Activated naive CD8-positive, alpha-beta T cell (primary cell): ENCODE data around the gene CELF4.

Source experiments
- H3K27ac Mint-ChIP-seq: one replicate; pipeline ENCODE4 v1.8.0; 2021; ENCODE audit warnings: mixed read lengths
- H3K27me3 Mint-ChIP-seq: one replicate; pipeline ENCODE4 v1.8.0; 2021; ENCODE audit warnings: mixed read lengths
- H3K36me3 Mint-ChIP-seq: one replicate; pipeline ENCODE4 v1.8.0; 2021; ENCODE audit warnings: mixed read lengths
- H3K4me1 Mint-ChIP-seq: one replicate; pipeline ENCODE4 v1.8.0; 2021; ENCODE audit warnings: low read depth, mixed read lengths
- H3K4me3 Mint-ChIP-seq: one replicate; pipeline ENCODE4 v1.8.0; 2021; ENCODE audit warnings: mild to moderate bottlenecking, mixed read lengths
- H3K9me3 Mint-ChIP-seq: one replicate; pipeline ENCODE4 v1.8.0; 2021; ENCODE audit warnings: low read depth, mixed read lengths

The CELF4 gene

GRCh38 chr18:37343542-37343851 is 222.1 kb downstream of the CELF4 start:
- Mint-ChIP-seq H3K9me3 (no peaks in the 10 kb centered on the region), H3K27me3 (no peaks in the 10 kb centered on the region), H3K27ac (no peak overlapping the region), H3K36me3 (no peaks in the 10 kb centered on the region), H3K4me1 (peaks cover 4% of the 10 kb centered on the region), H3K4me3 (no peak overlapping the region)

DNA sequence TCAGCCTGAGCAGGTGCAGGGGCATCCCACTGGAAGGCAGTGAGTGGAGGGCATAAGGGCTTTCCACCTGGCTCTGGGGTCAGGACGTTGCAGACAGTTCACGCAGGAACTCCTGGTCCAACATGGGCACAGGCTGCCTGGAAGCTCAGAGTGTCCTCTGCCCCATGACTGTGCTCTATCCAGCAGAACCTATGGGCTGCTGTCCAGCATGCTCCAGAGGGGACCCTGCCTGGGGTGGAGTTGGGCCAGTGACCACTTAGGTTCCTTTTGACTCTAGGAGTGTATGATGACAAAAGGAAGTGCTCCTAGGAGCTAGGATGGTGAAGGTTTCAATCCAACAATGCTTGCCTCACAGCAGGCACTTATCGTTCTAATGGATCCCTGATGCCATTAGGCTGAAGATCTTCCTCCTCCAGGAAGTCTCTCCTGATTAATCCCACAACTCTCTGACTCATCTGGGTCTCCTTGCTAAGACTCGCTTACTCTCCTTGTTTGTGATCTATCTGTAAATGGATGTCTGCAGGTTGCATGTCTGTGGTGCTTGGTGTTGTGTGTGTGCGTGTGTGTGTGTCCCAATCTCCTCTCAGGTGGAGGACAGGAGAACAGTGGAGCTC is 224.0 kb downstream of the CELF4 start:
- Mint-ChIP-seq H3K4me1 (peaks cover 4% of the 10 kb centered on the region), H3K4me3 (no peak overlapping the region), H3K9me3 (no peaks in the 10 kb centered on the region), H3K27ac (no peak overlapping the region), H3K27me3 (no peaks in the 10 kb centered on the region), H3K36me3 (no peaks in the 10 kb centered on the region)

DNA sequence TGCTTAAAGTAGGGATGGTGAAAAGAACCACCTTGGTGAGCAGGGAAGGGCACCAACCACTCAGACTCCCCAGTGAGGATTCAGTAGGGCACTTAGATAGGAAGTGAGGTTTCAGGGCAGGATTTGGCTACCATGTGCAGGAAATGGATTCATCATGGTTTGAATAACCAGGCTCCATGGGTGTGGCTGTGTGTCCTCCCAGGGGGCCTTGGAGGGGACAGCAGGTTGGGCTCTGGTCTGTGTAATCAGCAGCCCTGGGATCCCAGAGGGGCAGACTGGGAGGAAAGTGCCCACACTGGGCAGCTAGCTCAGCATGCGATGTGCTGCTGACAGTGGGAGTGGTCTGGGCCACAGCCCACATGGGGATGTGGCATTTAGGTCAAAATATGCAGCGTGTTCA is 224.6 kb downstream of the CELF4 start:
- H3K4me1 Mint-ChIP-seq = peaks cover 4% of the 10 kb centered on the region
- H3K4me3 Mint-ChIP-seq = no peak overlapping the region
- H3K36me3 Mint-ChIP-seq = no peaks in the 10 kb centered on the region
- no peak overlapping the region for H3K27ac Mint-ChIP-seq
- H3K9me3 Mint-ChIP-seq = no peaks in the 10 kb centered on the region
- H3K27me3 Mint-ChIP-seq = no peaks in the 10 kb centered on the region

GRCh38 chr18:37339701-37340215 is 225.8 kb downstream of the CELF4 start:
- Mint-ChIP-seq H3K27me3 (no peaks in the 10 kb centered on the region), H3K27ac (no peak overlapping the region), H3K36me3 (no peaks in the 10 kb centered on the region), H3K4me3 (no peak overlapping the region), H3K9me3 (no peaks in the 10 kb centered on the region), H3K4me1 (peaks cover 4% of the 10 kb centered on the region)

DNA sequence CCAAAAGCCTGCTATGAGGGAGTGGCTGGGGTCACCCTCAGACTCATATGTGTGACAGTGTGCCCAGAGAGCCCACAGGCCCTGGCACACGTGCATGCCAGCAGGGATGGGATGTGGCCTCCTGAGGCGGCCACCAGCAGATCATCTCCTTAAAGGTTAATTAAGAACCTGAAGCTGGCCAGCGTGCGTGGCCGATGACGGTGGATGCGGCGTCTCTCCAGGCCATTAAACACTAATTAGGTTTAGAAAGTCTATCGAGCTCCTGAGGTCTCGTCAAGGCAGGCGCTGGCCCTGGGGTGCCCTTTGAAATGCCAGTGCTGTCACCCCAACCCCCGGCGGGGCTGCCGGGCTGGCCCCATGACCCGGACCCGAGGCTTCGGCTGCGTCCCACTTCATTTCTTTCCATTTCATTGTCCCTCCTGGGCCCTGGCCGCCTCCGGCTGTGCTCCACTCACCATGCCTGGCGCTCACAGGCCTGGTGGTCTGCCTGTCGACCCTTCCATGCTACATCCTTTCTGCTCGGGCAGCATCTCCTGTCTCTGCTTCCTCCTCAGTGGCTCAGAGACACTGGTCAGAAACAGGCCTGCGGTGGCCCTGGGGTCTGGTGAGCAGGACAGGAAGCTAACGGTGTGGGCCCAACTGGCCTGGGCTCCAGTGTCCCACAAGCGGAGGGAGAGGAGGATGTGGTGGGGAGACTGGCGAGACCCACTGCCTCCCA is 228.9 kb downstream of the CELF4 start:
- Mint-ChIP-seq H3K9me3 (no peaks in the 10 kb centered on the region), H3K4me3 (no peak overlapping the region), H3K27ac (no peak overlapping the region), H3K27me3 (no peaks in the 10 kb centered on the region), H3K4me1 (no peaks in the 10 kb centered on the region), H3K36me3 (no peaks in the 10 kb centered on the region)

DNA sequence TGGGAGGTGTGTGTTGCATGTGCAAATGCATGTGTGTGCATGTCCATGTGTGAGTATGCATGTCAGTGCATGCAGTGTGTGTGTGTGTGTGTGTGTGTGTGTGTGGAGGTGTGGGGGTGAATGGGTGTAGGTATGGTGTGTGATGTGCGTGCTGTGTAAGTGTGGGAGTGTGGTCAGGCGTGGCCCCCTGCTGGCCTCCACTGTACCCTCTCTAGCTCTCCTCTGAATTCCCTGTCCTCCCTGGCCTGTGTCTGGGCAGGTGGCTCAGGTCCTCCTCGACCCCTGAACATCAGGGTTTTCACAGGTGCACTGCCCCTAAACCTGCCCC is 230.2 kb downstream of the CELF4 start:
- Mint-ChIP-seq H3K4me1 (no peaks in the 10 kb centered on the region), H3K36me3 (no peaks in the 10 kb centered on the region), H3K27ac (no peak overlapping the region), H3K9me3 (no peaks in the 10 kb centered on the region), H3K4me3 (no peak overlapping the region), H3K27me3 (no peaks in the 10 kb centered on the region)

DNA sequence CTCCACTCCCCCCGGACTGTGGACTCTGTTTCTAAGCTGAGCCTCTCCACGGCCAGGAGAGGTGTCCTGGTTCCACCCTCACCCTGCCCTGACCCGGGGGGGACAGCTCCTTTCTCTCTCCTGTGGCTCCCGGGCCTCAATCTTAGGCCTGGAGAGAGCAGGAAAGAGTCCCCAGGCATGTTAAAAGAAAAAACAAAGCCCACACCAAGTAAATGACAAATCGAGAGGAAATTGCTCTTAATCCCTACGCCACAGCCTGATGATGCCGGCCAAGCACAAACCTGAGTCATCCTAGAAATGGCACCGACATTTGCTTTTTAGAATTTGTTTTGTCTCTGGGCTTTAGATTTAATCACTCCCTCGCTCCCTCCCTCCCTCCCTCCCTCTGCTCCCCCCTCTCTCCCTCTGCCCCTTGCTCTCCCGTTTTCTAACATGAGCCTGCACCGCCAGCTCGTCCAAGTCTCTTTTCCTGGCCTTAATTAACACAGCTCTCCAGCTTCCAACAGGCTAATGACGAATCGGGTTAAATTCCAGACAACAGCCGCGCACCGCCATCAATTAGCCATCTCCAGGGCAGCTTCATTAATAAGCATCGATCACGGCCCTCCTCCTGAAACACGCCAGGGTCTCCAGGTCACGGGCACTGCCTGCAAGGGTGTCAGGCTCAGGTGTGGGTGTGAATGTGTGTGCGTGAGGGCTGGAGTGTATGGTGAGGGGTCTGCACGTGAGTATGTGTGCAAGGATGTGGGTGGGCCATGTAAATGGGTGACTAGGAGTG is 230.8 kb downstream of the CELF4 start:
- H3K4me3 Mint-ChIP-seq = no peak overlapping the region
- no peaks in the 10 kb centered on the region for H3K36me3 Mint-ChIP-seq
- no peaks in the 10 kb centered on the region for H3K27me3 Mint-ChIP-seq
- no peak overlapping the region for H3K27ac Mint-ChIP-seq
- H3K4me1 Mint-ChIP-seq = no peaks in the 10 kb centered on the region
- no peaks in the 10 kb centered on the region for H3K9me3 Mint-ChIP-seq

DNA sequence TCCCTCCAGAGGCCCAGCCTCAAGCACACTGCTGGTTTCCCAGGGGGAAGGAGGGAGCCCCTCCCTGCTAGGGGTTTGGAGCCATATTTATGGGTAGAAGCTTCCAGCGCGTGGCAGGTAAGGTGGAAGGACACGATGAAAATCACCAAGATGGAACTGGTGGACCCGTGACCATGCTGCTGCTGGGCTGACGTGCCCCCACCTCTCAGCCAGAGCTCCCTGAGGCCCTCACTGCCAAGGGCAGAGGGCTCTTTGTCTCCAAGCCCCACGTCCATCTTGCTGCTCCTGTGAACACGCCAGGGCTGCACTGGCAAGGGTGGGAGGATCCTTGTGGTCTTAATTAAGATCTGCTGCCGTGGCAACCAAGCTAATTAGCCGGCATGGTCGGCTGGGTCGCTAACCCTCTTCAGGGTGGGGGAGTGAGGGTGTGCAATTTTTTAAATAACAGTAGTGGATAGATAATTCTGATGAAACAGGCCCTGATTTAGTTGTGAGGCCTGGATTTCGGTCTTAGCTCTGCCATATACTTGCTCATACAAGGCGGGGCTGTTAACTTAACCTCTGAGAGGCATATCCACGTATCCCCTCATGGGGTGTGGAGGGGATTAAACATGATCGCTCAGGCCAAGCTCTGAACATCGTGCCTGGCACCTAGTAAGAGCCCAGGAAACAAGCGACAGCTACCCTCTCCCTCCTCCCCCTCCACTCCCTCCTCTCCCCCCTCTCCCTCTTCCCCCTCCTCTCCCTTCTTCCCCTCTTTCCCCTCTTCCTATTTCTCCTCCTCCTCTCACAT is 232.8 kb downstream of the CELF4 start:
- H3K27me3 Mint-ChIP-seq = no peaks in the 10 kb centered on the region
- H3K4me1 Mint-ChIP-seq = no peaks in the 10 kb centered on the region
- no peak overlapping the region for H3K27ac Mint-ChIP-seq
- no peaks in the 10 kb centered on the region for H3K36me3 Mint-ChIP-seq
- no peaks in the 10 kb centered on the region for H3K9me3 Mint-ChIP-seq
- no peak overlapping the region for H3K4me3 Mint-ChIP-seq

GRCh38 chr18:37332219-37332618 is 233.4 kb downstream of the CELF4 start:
- Mint-ChIP-seq H3K36me3 (no peaks in the 10 kb centered on the region), H3K4me3 (no peak overlapping the region), H3K4me1 (no peaks in the 10 kb centered on the region), H3K9me3 (no peaks in the 10 kb centered on the region), H3K27ac (no peak overlapping the region), H3K27me3 (no peaks in the 10 kb centered on the region)

DNA sequence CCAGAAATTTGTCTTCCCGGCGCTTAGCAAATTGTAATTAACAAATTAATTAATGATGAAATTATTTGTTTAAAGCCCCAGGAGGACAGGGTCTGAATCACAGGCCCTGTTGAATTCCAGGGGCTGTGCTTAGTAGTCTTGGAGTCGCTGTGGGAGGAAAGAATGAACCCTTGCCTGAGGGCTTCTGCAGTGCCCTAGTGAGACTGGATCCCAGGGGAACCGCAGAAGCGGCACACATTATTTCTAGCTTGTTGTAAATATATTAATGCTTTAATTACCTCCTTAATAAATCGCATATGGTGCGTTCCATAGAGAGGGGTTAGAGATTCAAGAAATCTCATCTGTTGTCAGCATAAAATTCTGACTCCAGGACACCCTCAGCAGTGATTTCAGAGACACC is 235.4 kb downstream of the CELF4 start:
- no peaks in the 10 kb centered on the region for H3K36me3 Mint-ChIP-seq
- H3K27ac Mint-ChIP-seq = no peak overlapping the region
- no peaks in the 10 kb centered on the region for H3K9me3 Mint-ChIP-seq
- no peaks in the 10 kb centered on the region for H3K27me3 Mint-ChIP-seq
- no peaks in the 10 kb centered on the region for H3K4me1 Mint-ChIP-seq
- H3K4me3 Mint-ChIP-seq = no peak overlapping the region

GRCh38 chr18:37328946-37329719 is 236.5 kb downstream of the CELF4 start:
- H3K27ac Mint-ChIP-seq = no peak overlapping the region
- H3K4me1 Mint-ChIP-seq = no peaks in the 10 kb centered on the region
- no peaks in the 10 kb centered on the region for H3K9me3 Mint-ChIP-seq
- no peaks in the 10 kb centered on the region for H3K36me3 Mint-ChIP-seq
- no peaks in the 10 kb centered on the region for H3K27me3 Mint-ChIP-seq
- no peak overlapping the region for H3K4me3 Mint-ChIP-seq

- no peak overlapping the region for H3K4me3 Mint-ChIP-seq
- H3K4me1 Mint-ChIP-seq = no peaks in the 10 kb centered on the region
- no peaks in the 10 kb centered on the region for H3K27me3 Mint-ChIP-seq
- no peaks in the 10 kb centered on the region for H3K9me3 Mint-ChIP-seq
- H3K36me3 Mint-ChIP-seq = no peaks in the 10 kb centered on the region
- no peak overlapping the region for H3K27ac Mint-ChIP-seq
These were observed 238.5 kb downstream of the CELF4 start for GRCh38 chr18:37327063-37327577.

DNA sequence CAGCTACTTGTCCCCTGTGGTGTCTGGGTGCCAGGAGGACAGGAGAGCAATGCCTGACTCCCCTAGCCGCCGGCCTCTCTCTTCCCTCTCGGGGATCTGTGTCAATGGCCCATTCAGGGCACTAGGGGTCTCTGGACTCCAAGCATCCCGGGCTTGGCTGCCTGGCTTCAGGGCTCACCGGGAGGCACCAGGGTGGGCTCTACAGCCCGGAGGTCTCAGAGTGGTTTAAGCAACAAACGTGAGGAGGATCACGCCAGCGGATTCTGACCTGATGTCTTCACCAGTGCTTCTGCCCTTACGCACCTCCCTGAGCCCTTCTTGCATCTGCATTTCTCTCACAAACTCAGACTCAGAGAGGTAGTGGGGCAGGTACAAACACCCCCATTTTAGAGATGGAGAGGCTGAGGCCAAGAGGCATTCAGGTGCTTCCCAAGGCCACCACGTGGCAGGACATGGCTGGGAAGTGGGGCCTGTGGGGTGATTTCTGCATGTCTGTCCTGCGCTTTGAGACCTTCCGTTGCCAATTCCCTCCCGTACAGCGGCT is 243.0 kb downstream of the CELF4 start:
- Mint-ChIP-seq H3K27me3 (no peaks in the 10 kb centered on the region), H3K4me3 (no peak overlapping the region), H3K36me3 (no peaks in the 10 kb centered on the region), H3K27ac (no peak overlapping the region), H3K9me3 (no peaks in the 10 kb centered on the region), H3K4me1 (no peaks in the 10 kb centered on the region)
